ENCODE measurements around the gene EFTUD2.
"Not testable (repeated sequence)": the region's sequence is repeated elsewhere in the genome, so short reads cannot be mapped to it uniquely, and the experiment has no call there.

EFTUD2 gene

GRCh38 chr17:44846206-44846605 lies 53.0 kb downstream of the EFTUD2 start:
- no peak for DNase-seq

GRCh38 chr17:44844390-44844830 lies 54.8 kb downstream of the EFTUD2 start:
- no peak for DNase-seq

- DNase-seq: no peak
Measured at GRCh38 chr17:44842748-44843147, 56.5 kb downstream of the EFTUD2 start.

- DNase-seq: no peak
Measured at GRCh38 chr17:44840936-44841335, 58.3 kb downstream of the EFTUD2 start.

- no peak for DNase-seq
Measured at GRCh38 chr17:44840274-44840673, 59.0 kb downstream of the EFTUD2 start.

- DNase-seq: no peak
Measured at GRCh38 chr17:44837196-44837595, 62.0 kb downstream of the EFTUD2 start.

- DNase-seq: no peak
Measured at GRCh38 chr17:44832805-44833204, 66.4 kb downstream of the EFTUD2 start.

- DNase-seq: no peak
Measured at GRCh38 chr17:44831371-44831770, 67.9 kb downstream of the EFTUD2 start.

- no peak for DNase-seq
Measured at GRCh38 chr17:44830359-44831288, 68.6 kb downstream of the EFTUD2 start.

- no peak for DNase-seq
Measured at GRCh38 chr17:44829523-44830358, 69.5 kb downstream of the EFTUD2 start, which contains the start of gene GJC1. Gene GJC1 (minus strand): TSS chr17:44830287. CDS start chr17:44805817, 24,470 bp downstream.

GRCh38 chr17:44828919-44829522 lies 70.2 kb downstream of the EFTUD2 start:
- no peak for DNase-seq

GRCh38 chr17:44827863-44828262 lies 71.4 kb downstream of the EFTUD2 start:
- no peak for DNase-seq

GRCh38 chr17:44826123-44826790 lies 73.0 kb downstream of the EFTUD2 start:
- DNase-seq: no peak

- DNase-seq: not testable (repeated sequence)
Measured at GRCh38 chr17:44825236-44825635, 74.0 kb downstream of the EFTUD2 start.

GRCh38 chr17:44820631-44821212 lies 78.5 kb downstream of the EFTUD2 start:
- DNase-seq: no peak

GRCh38 chr17:44818508-44818907 lies 80.7 kb downstream of the EFTUD2 start:
- DNase-seq: not testable (repeated sequence)

GRCh38 chr17:44812263-44812662 lies 87.0 kb downstream of the EFTUD2 start:
- no peak for DNase-seq

GRCh38 chr17:44808656-44809388 lies 90.4 kb downstream of the EFTUD2 start:
- not testable (repeated sequence) for DNase-seq

GRCh38 chr17:44808156-44808555 lies 91.1 kb downstream of the EFTUD2 start:
- no peak for DNase-seq

GRCh38 chr17:44807817-44808155 lies 91.5 kb downstream of the EFTUD2 start:
- DNase-seq: no peak

- DNase-seq: peak; percentile 26
Measured at GRCh38 chr17:44807093-44807816, 92.0 kb downstream of the EFTUD2 start.

Data from RPMI8226 (cell line).